PC-3 (cell line): Measurements from ENCODE around the gene TAS2R31. TPM values are rescaled to one million over a fixed set of nuclear protein-coding genes. Genes with fewer than 3 reads are reported as not detected.

ENCODE experiments used
- ATAC-seq: fragments of 200-7000 bp; cut with Tn5 transposase; 2 replicates; pipeline ENCODE4 v1.9.1; 2020; ENCODE audit warnings: mild to moderate bottlenecking, moderate library complexity
- BruUV-seq: library from RNA; stranded (reverse); fragments of 400-500 nt; replicated peaks from 2 replicates; lab custom pipeline; 2021; lab: Mats Ljungman, UMichigan
- CTCF ChIA-PET: fragments of 300-600 bp; sonication (Branson Sonifier 250); formaldehyde crosslinking; loops from one replicate; lab custom pipeline; 2022; ENCODE audit warnings: antibody characterized with exemption; lab: Charles Lee
- POLR2A ChIA-PET: fragments of 300-600 bp; sonication (Branson Sonifier 250); formaldehyde crosslinking; loops from one replicate; lab custom pipeline; 2022; ENCODE audit warnings: antibody characterized with exemption; ENCODE audit not compliant: unreplicated experiment; lab: Charles Lee
- DNase-seq: peaks from one replicate; pipeline ENCODE4 v3.0.0-alpha.2; 2015
- H2AFZ ChIP-seq: fragments of 300-600 bp; sonication (generic); 2 replicates; pipeline ENCODE4 v1.6.0; 2016; ENCODE audit warnings: antibody characterized with exemption, low read length
- H3F3A ChIP-seq: fragments of 300-600 bp; sonication (generic); one replicate; pipeline ENCODE4 v1.6.0; 2017; ENCODE audit warnings: antibody characterized with exemption, low read length, control low read depth, mild to moderate bottlenecking; ENCODE audit not compliant: unreplicated experiment
- H3K27ac ChIP-seq: fragments of 300-600 bp; sonication (generic); 2 replicates; pipeline ENCODE4 v1.5.1; 2016; ENCODE audit warnings: mild to moderate bottlenecking, low read length
- H3K27me3 ChIP-seq: fragments of 300-600 bp; sonication (generic); 2 replicates; pipeline ENCODE4 v1.6.1; 2016; ENCODE audit warnings: low read length, mixed read lengths
- H3K36me3 ChIP-seq: fragments of 300-600 bp; sonication (generic); 2 replicates; pipeline ENCODE4 v1.6.1; 2016; ENCODE audit warnings: low read depth, mixed run types, low read length, mixed read lengths
- H3K4me1 ChIP-seq: fragments of 300-600 bp; sonication (generic); 2 replicates; pipeline ENCODE4 v1.5.1; 2016; ENCODE audit warnings: low read length; ENCODE audit not compliant: insufficient read depth
- H3K4me2 ChIP-seq: fragments of 300-600 bp; sonication (generic); 2 replicates; pipeline ENCODE4 v1.6.0; 2016; ENCODE audit warnings: low read length
- H3K4me3 ChIP-seq: fragments of 300-600 bp; sonication (generic); 2 replicates; pipeline ENCODE4 v1.5.1; 2016; ENCODE audit warnings: mild to moderate bottlenecking, low read length, mixed read lengths
- H3K79me2 ChIP-seq: fragments of 300-600 bp; sonication (generic); 2 replicates; pipeline ENCODE4 v1.6.1; 2017; ENCODE audit warnings: low read length, mixed read lengths
- H3K9ac ChIP-seq: fragments of 300-600 bp; sonication (generic); 2 replicates; pipeline ENCODE4 v1.6.0; 2016; ENCODE audit warnings: mild to moderate bottlenecking, low read length
- H3K9me2 ChIP-seq: fragments of 300-600 bp; sonication (generic); replicated peaks from 2 replicates; pipeline ENCODE4 v1.6.1; 2016; ENCODE audit warnings: mixed run types, low read length, mixed read lengths
- H3K9me3 ChIP-seq: fragments of 300-600 bp; sonication (generic); 2 replicates; pipeline ENCODE4 v1.6.1; 2016; ENCODE audit warnings: low read length, mixed read lengths
- H4K20me1 ChIP-seq: fragments of 300-600 bp; sonication (generic); 2 replicates; pipeline ENCODE4 v1.6.1; 2016; ENCODE audit warnings: low read length, mixed read lengths
- EZH2 ChIP-seq: fragments of 300-600 bp; sonication (generic); IDR thresholded peaks from one replicate; pipeline ENCODE4 v1.6.1; 2017; ENCODE audit warnings: antibody characterized with exemption, mild to moderate bottlenecking, low read length; ENCODE audit not compliant: unreplicated experiment
- EZH2phosphoT487 ChIP-seq: fragments of 300-600 bp; sonication (generic); IDR thresholded peaks from 2 replicates; pipeline ENCODE4 v1.6.1; 2018; ENCODE audit warnings: mild to moderate bottlenecking, antibody characterized with exemption, low read length, borderline replicate concordance
- intact Hi-C: fragments of 100-400 bp; cut with micrococcal nuclease; formaldehyde crosslinking; loops from 2 replicates; pipeline ENCODE4 v1.9.0; 2023
- total RNA-seq: library from RNA; depleted of rRNA; stranded (reverse); fragments of >200 nt; gene quantifications from 2 replicates; pipeline ENCODE4 v1.2.3, GENCODE V29; 2014
- TF ChIP-seq, protein P1 (sequence below): fragments of 300-600 bp; sonication (generic); conservative IDR thresholded peaks from 2 replicates; pipeline ENCODE4 v1.5.1; 2017; ENCODE audit warnings: antibody characterized with exemption, low read depth, mild to moderate bottlenecking, low read length

Gene TAS2R31
- total RNA-seq, 1 experiment from 2014 or later = 0.55 TPM

DNA sequence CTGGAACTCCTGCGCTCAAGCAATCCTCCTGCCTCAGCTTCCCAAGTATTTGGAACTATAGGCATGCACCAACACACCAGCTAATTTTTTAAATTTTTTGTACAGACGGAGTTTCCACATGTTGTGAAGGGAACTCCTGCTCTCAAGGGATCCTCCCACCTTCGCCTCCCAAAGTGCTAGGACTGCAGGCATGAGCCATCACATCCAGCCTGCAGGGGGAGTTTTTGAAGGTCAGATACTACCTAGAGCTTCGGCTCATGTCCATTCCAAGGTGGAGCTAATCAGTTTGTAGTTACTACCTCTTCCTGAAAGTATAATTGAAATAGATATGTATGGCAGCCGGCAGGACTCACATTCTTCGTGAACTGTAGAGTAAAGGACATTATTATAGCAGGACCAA, 5.1 kb downstream of the TAS2R31 start:
- intact Hi-C loops = no loop called here
- no TSS peak for BruUV-seq
- CTCF ChIA-PET = no interaction called here

DNA sequence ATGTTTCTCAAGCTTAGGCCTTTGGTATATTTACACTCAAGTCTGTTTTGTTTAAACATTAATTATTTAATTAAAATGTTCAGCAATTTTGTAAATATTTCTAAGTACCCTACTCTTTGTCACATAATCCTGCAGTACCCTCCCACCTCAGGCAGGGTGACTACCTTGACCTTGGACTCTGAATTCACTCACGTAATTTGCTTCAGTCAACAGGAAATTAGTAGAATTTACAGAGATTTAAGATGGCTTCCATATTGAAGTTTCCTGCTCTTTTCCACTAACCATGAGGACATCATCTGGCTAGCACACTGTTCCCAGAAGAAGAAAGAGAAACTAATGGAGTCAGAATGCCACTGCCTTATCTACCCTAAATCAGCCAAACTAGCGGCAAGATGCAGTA, 7.8 kb downstream of the TAS2R31 start:
- no peaks in the 10 kb centered on the region for H3K79me2 ChIP-seq
- ChIA-PET CTCF (no interaction called here), POLR2A (no interaction called here)
- no peak overlapping the region for H3K4me2 ChIP-seq
- intact Hi-C loops = no loop called here
- H3F3A ChIP-seq = no peaks in the 10 kb centered on the region
- no peak overlapping the region for H3K9ac ChIP-seq
- H3K4me1 ChIP-seq = no peaks in the 10 kb centered on the region
- no peaks in the 10 kb centered on the region for H3K9me2 ChIP-seq
- H3K4me3 ChIP-seq = no peak overlapping the region
- ATAC-seq (no peak), DNase-seq (no peak)
- no peaks in the 10 kb centered on the region for H3K36me3 ChIP-seq
- TF ChIP-seq EZH2 (no peak), EZH2phosphoT487 (no peak)
- TF ChIP-seq, protein P1, sequence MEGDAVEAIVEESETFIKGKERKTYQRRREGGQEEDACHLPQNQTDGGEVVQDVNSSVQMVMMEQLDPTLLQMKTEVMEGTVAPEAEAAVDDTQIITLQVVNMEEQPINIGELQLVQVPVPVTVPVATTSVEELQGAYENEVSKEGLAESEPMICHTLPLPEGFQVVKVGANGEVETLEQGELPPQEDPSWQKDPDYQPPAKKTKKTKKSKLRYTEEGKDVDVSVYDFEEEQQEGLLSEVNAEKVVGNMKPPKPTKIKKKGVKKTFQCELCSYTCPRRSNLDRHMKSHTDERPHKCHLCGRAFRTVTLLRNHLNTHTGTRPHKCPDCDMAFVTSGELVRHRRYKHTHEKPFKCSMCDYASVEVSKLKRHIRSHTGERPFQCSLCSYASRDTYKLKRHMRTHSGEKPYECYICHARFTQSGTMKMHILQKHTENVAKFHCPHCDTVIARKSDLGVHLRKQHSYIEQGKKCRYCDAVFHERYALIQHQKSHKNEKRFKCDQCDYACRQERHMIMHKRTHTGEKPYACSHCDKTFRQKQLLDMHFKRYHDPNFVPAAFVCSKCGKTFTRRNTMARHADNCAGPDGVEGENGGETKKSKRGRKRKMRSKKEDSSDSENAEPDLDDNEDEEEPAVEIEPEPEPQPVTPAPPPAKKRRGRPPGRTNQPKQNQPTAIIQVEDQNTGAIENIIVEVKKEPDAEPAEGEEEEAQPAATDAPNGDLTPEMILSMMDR = no peak
- no peak overlapping the region for H2AFZ ChIP-seq
- no peaks in the 10 kb centered on the region for H3K9me3 ChIP-seq
- no TSS peak for BruUV-seq
- no peaks in the 10 kb centered on the region for H4K20me1 ChIP-seq
- H3K27ac ChIP-seq = no peak overlapping the region
- H3K27me3 ChIP-seq = no peaks in the 10 kb centered on the region

More for the DNA sequence above, 5.1 kb downstream of the TAS2R31 start:
- no peaks in the 10 kb centered on the region for H3K9me2 ChIP-seq
- no peaks in the 10 kb centered on the region for H4K20me1 ChIP-seq
- H3K4me3 ChIP-seq = no peak overlapping the region
- POLR2A ChIA-PET = no interaction called here
- no peaks in the 10 kb centered on the region for H3F3A ChIP-seq
- H3K4me2 ChIP-seq = no peak overlapping the region
- H3K9ac ChIP-seq = no peak overlapping the region
- H3K9me3 ChIP-seq = no peaks in the 10 kb centered on the region
- no peaks in the 10 kb centered on the region for H3K27me3 ChIP-seq
- H3K27ac ChIP-seq = no peak overlapping the region
- no peaks in the 10 kb centered on the region for H3K36me3 ChIP-seq
- H3K4me1 ChIP-seq = no peaks in the 10 kb centered on the region
- TF ChIP-seq EZH2 = no peak
- TF ChIP-seq, protein P1 = peak; percentile 46; the same call in 1 of the 2 replicates
- H2AFZ ChIP-seq = no peak overlapping the region
- DNase-seq (peak; percentile 22), ATAC-seq (no peak)
- no peaks in the 10 kb centered on the region for H3K79me2 ChIP-seq

DNA sequence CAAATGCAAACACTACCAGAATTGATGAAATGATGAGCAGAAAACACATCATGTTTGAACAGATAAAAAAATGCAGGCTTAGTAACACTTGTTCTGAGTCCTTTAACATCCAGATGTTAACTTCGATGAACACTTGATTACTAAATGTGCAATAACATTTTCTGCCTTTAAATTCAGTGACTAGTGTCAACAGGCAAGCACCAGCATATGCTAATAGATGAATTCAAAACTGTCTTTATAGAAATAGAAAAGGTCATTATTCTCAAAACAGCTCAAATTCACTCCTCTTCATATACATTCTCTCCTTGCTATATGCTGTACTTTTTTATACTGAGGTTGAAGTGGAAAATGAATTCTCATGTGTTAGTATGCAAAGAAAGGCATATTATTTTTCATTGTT, 8.7 kb downstream of the TAS2R31 start, which contains the start of gene TAS2R19:
TAS2R19 (minus strand) TSS at position 101 of the 400 bp plus-strand sequence; CDS start at position 52, 49 bp downstream.
- Histone ChIP-seq H3K4me2 (no peak within 1 kb of the TSS), H2AFZ (no peak within 1 kb of the TSS), H4K20me1 (no peaks in the 10 kb centered on the region), H3K9me2 (no peaks in the 10 kb centered on the region), H3K9me3 (no peaks in the 10 kb centered on the region), H3K79me2 (no peaks in the 10 kb centered on the region), H3K36me3 (no peaks in the 10 kb centered on the region), H3K27ac (no peak within 1 kb of the TSS), H3K27me3 (no peaks in the 10 kb centered on the region), H3K9ac (no peak within 1 kb of the TSS), H3K4me1 (no peaks in the 10 kb centered on the region), H3K4me3 (no peak within 1 kb of the TSS), H3F3A (no peaks in the 10 kb centered on the region)
- ATAC-seq = no peak
- ChIA-PET CTCF (no interaction called here), POLR2A (no interaction called here)
- no peak for DNase-seq
- TF ChIP-seq, protein P1 = no peak
- TF ChIP-seq EZH2phosphoT487 (no peak), EZH2 (no peak)
- no TSS peak for BruUV-seq
- intact Hi-C loops = no loop called here
